KG1 (cell line): Measurements from ENCODE around the gene MFRP.

ENCODE experiments used
- DNase-seq: peaks from one replicate; lab custom pipeline; 2025; lab: John Stamatoyannopoulos, UW

MFRP gene

GRCh38 chr11:119318240-119319135 is 28.0 kb downstream of the MFRP start:
- DNase-seq, result no peak

GRCh38 chr11:119317592-119318239 is 28.8 kb downstream of the MFRP start:
- no peak for DNase-seq

- no peak for DNase-seq
These were observed 29.5 kb downstream of the MFRP start, which contains the start of gene MCAM for GRCh38 chr11:119316729-119317591. MCAM (minus strand) TSS chr11:119317130; CDS start chr11:119317101, 29 bp downstream.

- DNase-seq, result no peak
These were observed 30.3 kb downstream of the MFRP start for GRCh38 chr11:119316016-119316728.

- DNase-seq, result no peak
These were observed 31.1 kb downstream of the MFRP start for GRCh38 chr11:119315131-119316015.

- no peak for DNase-seq
These were observed 31.8 kb downstream of the MFRP start for GRCh38 chr11:119314726-119315125.

GRCh38 chr11:119310682-119311052 is 35.8 kb downstream of the MFRP start:
- no peak for DNase-seq

- DNase-seq, result no peak
These were observed 36.4 kb downstream of the MFRP start for GRCh38 chr11:119309953-119310681.

- no peak for DNase-seq
These were observed 37.1 kb downstream of the MFRP start for GRCh38 chr11:119309411-119309810.

- DNase-seq, result no peak
These were observed 38.5 kb downstream of the MFRP start for GRCh38 chr11:119307974-119308373.

GRCh38 chr11:119307219-119307618 is 39.3 kb downstream of the MFRP start:
- DNase-seq, result no peak

- DNase-seq, result no peak
These were observed 40.1 kb downstream of the MFRP start for GRCh38 chr11:119306373-119306890.

- DNase-seq, result no peak
These were observed 40.7 kb downstream of the MFRP start for GRCh38 chr11:119305556-119306372.

GRCh38 chr11:119303227-119303718 is 43.2 kb downstream of the MFRP start:
- DNase-seq, result no peak

GRCh38 chr11:119300198-119300964 is 46.1 kb downstream of the MFRP start:
- no peak for DNase-seq

GRCh38 chr11:119299416-119299815 is 47.1 kb downstream of the MFRP start:
- no peak for DNase-seq

- no peak for DNase-seq
These were observed 47.8 kb downstream of the MFRP start for GRCh38 chr11:119298726-119299125.

GRCh38 chr11:119297938-119298337 is 48.6 kb downstream of the MFRP start:
- no peak for DNase-seq
